HUDEP-2 (cell line): ENCODE data around the gene DSE.
"Not testable (repeated sequence)": the region's sequence is repeated elsewhere in the genome, so short reads cannot be mapped to it uniquely, and the experiment has no call there.

Experiments used
- DNase-seq, 76 experiments: peaks; one replicate each; lab custom pipeline; 2025; ENCODE audit not compliant: unreplicated experiment in 76 of 76; lab: John Stamatoyannopoulos, UW

Gene DSE

GRCh38 chr6:116370760-116371119 is at the start of gene DSE:
TSS of gene DSE (plus strand) at chr6:116370947. CDS start at chr6:116399251, 28,304 bp downstream.
- DNase-seq, result peak in 24 of 76 experiments; percentile 7 to 44 (median 26)

GRCh38 chr6:116321933-116322332 is 48.8 kb upstream of the DSE start:
- not testable (repeated sequence) for DNase-seq

- no peak for DNase-seq
Observed at GRCh38 chr6:116323863-116324262, 46.9 kb upstream of the DSE start.

GRCh38 chr6:116325634-116326132 is 45.1 kb upstream of the DSE start:
- not testable (repeated sequence) for DNase-seq

- no peak for DNase-seq
Observed at GRCh38 chr6:116326181-116326671, 44.5 kb upstream of the DSE start.

GRCh38 chr6:116326996-116327395 is 43.8 kb upstream of the DSE start:
- no peak for DNase-seq

- no peak for DNase-seq
Observed at GRCh38 chr6:116327803-116328527, 42.8 kb upstream of the DSE start.

- no peak for DNase-seq
Observed at GRCh38 chr6:116328528-116328903, 42.2 kb upstream of the DSE start.

GRCh38 chr6:116329156-116329555 is 41.6 kb upstream of the DSE start:
- no peak for DNase-seq

- DNase-seq, result no peak
Observed at GRCh38 chr6:116330511-116330910, 40.2 kb upstream of the DSE start.

- DNase-seq, result no peak
Observed at GRCh38 chr6:116332096-116332495, 38.7 kb upstream of the DSE start.

- DNase-seq, result not testable (repeated sequence)
Observed at GRCh38 chr6:116334638-116335409, 35.9 kb upstream of the DSE start.

GRCh38 chr6:116335612-116336215 is 35.0 kb upstream of the DSE start:
- DNase-seq, result no peak

GRCh38 chr6:116338943-116339342 is 31.8 kb upstream of the DSE start:
- DNase-seq, result no peak

GRCh38 chr6:116340625-116341024 is 30.1 kb upstream of the DSE start:
- not testable (repeated sequence) for DNase-seq

GRCh38 chr6:116349216-116349615 is 21.5 kb upstream of the DSE start:
- no peak for DNase-seq

- DNase-seq, result no peak
Observed at GRCh38 chr6:116351101-116351500, 19.6 kb upstream of the DSE start.

GRCh38 chr6:116352515-116353471 is 18.0 kb upstream of the DSE start:
- DNase-seq, result no peak

- no peak for DNase-seq
Observed at GRCh38 chr6:116354236-116354635, 16.5 kb upstream of the DSE start.

- DNase-seq, result no peak
Observed at GRCh38 chr6:116355796-116356195, 15.0 kb upstream of the DSE start.
